Measurements from ENCODE around the gene BEST3. TPM values are rescaled to one million over a fixed set of nuclear protein-coding genes. Genes with fewer than 3 reads are reported as not detected.

The BEST3 gene
- polyA plus RNA-seq (2011; rRNA removed): not detected in 2 replicates
- not detected in 2 replicates for polyA minus RNA-seq (2011; rRNA and poly(A)+ RNA removed)

DNA sequence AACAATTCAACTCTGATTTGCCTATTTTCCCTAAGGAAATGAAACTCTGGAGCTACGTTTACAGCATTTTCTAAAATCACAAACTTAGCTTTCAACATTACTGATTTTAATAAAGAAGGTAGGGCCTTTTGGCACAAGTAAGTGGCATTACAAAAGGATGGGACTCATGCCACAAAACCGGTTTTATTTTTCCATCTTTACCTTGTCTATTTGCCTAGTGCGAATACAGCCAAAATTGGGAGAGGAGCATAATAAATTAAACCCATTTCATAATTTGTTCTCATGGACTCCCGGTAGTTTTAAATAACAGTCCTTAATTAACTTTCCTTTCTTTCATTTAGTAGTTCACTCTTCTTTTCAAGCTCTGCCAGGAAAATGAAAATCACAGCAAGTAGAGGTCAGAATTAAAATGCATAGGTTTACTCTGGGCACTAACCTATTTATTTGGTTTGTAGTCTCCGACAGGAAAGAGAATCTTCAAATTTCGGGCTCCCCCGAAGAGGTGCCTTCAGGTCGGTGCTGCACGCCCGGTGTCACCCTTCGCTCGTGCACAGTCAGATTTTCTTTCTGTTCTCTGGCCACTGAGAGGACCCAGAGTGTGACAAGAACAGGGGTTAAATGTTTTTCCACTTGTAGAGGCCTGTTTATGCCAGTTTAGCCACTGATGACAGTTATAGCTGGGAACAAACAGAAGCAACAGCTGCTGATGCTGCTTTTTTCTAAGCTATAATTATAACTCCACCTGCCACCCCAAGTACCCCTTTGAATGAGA, at the start of gene BEST3:
TSS of gene BEST3 (minus strand) at position 535 of the 772 bp plus-strand sequence. CDS start 1,505 bp downstream, outside the sequence.
- TF ChIP-seq, protein P1, sequence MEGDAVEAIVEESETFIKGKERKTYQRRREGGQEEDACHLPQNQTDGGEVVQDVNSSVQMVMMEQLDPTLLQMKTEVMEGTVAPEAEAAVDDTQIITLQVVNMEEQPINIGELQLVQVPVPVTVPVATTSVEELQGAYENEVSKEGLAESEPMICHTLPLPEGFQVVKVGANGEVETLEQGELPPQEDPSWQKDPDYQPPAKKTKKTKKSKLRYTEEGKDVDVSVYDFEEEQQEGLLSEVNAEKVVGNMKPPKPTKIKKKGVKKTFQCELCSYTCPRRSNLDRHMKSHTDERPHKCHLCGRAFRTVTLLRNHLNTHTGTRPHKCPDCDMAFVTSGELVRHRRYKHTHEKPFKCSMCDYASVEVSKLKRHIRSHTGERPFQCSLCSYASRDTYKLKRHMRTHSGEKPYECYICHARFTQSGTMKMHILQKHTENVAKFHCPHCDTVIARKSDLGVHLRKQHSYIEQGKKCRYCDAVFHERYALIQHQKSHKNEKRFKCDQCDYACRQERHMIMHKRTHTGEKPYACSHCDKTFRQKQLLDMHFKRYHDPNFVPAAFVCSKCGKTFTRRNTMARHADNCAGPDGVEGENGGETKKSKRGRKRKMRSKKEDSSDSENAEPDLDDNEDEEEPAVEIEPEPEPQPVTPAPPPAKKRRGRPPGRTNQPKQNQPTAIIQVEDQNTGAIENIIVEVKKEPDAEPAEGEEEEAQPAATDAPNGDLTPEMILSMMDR (IDR thresholded peaks at IDR 0.05; ENCODE audit: insufficient read depth, low read depth, low read length): no peak
- no peaks in the 10 kb centered on the region; the same call in 1 of the 2 replicates for H3K27me3 ChIP-seq (ENCODE audit: control insufficient read depth, insufficient read depth, low read length)
- POLR2A ChIA-PET: no interaction called here
- CTCF ChIA-PET: no interaction called here
- no peaks in the 10 kb centered on the region for H3K36me3 ChIP-seq (ENCODE audit: control insufficient read depth, insufficient read depth, low read length)
- no peak within 1 kb of the TSS for H3K4me3 ChIP-seq (ENCODE audit: low read depth, low read length)
- no peak for DNase-seq (ENCODE audit: low read depth)

- H3K4me3 ChIP-seq (ENCODE audit: low read depth, low read length): no peak overlapping the region
- ChIA-PET POLR2A (no interaction called here), CTCF (no interaction called here)
- TF ChIP-seq, protein P1 (IDR thresholded peaks at IDR 0.05; ENCODE audit: insufficient read depth, low read depth, low read length): no peak
- H3K27me3 ChIP-seq (ENCODE audit: control insufficient read depth, insufficient read depth, low read length): peaks cover 9% of the 10 kb centered on the region
- DNase-seq (ENCODE audit: low read depth): no peak
- no peaks in the 10 kb centered on the region for H3K36me3 ChIP-seq (ENCODE audit: control insufficient read depth, insufficient read depth, low read length)
These were observed 45.0 kb upstream of the BEST3 start for GRCh38 chr12:69744109-69744508.

- ChIA-PET POLR2A (no interaction called here), CTCF (no interaction called here)
- DNase-seq (ENCODE audit: low read depth): no peak
- peak overlapping the region; percentile 64 for H3K4me3 ChIP-seq (ENCODE audit: low read depth, low read length)
- no peaks in the 10 kb centered on the region for H3K36me3 ChIP-seq (ENCODE audit: control insufficient read depth, insufficient read depth, low read length)
- peaks cover 9% of the 10 kb centered on the region for H3K27me3 ChIP-seq (ENCODE audit: control insufficient read depth, insufficient read depth, low read length)
- TF ChIP-seq, protein P1 (IDR thresholded peaks at IDR 0.05; ENCODE audit: insufficient read depth, low read depth, low read length): no peak
These were observed 40.4 kb upstream of the BEST3 start for GRCh38 chr12:69739287-69740191.

- peaks cover 9% of the 10 kb centered on the region for H3K27me3 ChIP-seq (ENCODE audit: control insufficient read depth, insufficient read depth, low read length)
- ChIA-PET CTCF (no interaction called here), POLR2A (no interaction called here)
- peak; percentile 3 for DNase-seq (ENCODE audit: low read depth)
- TF ChIP-seq, protein P1 (IDR thresholded peaks at IDR 0.05; ENCODE audit: insufficient read depth, low read depth, low read length): peak; percentile 37
- peak within 1 kb of the TSS; percentile 64 for H3K4me3 ChIP-seq (ENCODE audit: low read depth, low read length)
- no peaks in the 10 kb centered on the region for H3K36me3 ChIP-seq (ENCODE audit: control insufficient read depth, insufficient read depth, low read length)
These were observed 39.5 kb upstream of the BEST3 start, which contains the start of gene RAB3IP for GRCh38 chr12:69738351-69739286. RAB3IP (plus strand) TSS chr12:69738860; CDS start chr12:69755409, 16,549 bp downstream.
